Small intestine (tissue), 16 donors: ENCODE results near the gene PIGZ. TPM values are rescaled to one million over a fixed set of nuclear protein-coding genes. Genes with fewer than 3 reads are reported as not detected.
A peak's percentile ranks its signal among the peaks of the same experiment; 100 is the strongest.

ENCODE experiments used
- DNase-seq, 2 donors: peaks; one replicate each; pipeline versions ENCODE4 v3.0.0 to v3.0.0-alpha.2; 2013
- FAIRE-seq: peaks from 2 replicates; lab custom pipeline; 2012; peaks lifted over from hg19 to GRCh38; lab: Jason Lieb, UNC
- H3K27ac ChIP-seq, 3 donors: one replicate each; pipeline ENCODE4 v1.5.1; 2013; ENCODE audit warnings: low read length in 2 of 3, mild to moderate bottlenecking in 2 of 3, control low read depth in 1 of 3, inconsistent platforms in 1 of 3, low read depth in 1 of 3, moderate library complexity in 1 of 3
- H3K27me3 ChIP-seq, 3 donors: one replicate each; pipeline ENCODE4 v1.6.1; 2013; ENCODE audit warnings: low read length in 3 of 3, inconsistent platforms in 1 of 3; ENCODE audit not compliant: control insufficient read depth in 3 of 3, insufficient read depth in 3 of 3
- H3K36me3 ChIP-seq, 3 donors: one replicate each; pipeline ENCODE4 v1.6.1; 2013; ENCODE audit warnings: low read length in 3 of 3, inconsistent platforms in 1 of 3, low read depth in 1 of 3, mild to moderate bottlenecking in 1 of 3, moderate library complexity in 1 of 3; ENCODE audit not compliant: control insufficient read depth in 3 of 3, insufficient read depth in 2 of 3
- H3K4me1 ChIP-seq, 3 donors: one replicate each; pipeline ENCODE4 v1.6.1; 2013; ENCODE audit warnings: low read length in 2 of 3, inconsistent platforms in 1 of 3, low read depth in 1 of 3, mild to moderate bottlenecking in 1 of 3, moderate library complexity in 1 of 3; ENCODE audit not compliant: control insufficient read depth in 3 of 3, insufficient read depth in 2 of 3
- H3K4me3 ChIP-seq, 3 donors: one replicate each; pipeline ENCODE4 v1.5.1; 2013; ENCODE audit warnings: low read length in 3 of 3, control low read depth in 1 of 3, inconsistent platforms in 1 of 3, low read depth in 1 of 3, mild to moderate bottlenecking in 1 of 3, moderate library complexity in 1 of 3
- H3K9me3 ChIP-seq, 2 donors: one replicate each; pipeline ENCODE4 v1.6.1; 2013; ENCODE audit warnings: low read depth in 1 of 2, low read length in 1 of 2; ENCODE audit not compliant: control insufficient read depth in 2 of 2, insufficient read depth in 1 of 2
- WGBS, 3 donors: extraction: QIAGEN DNeasy Blood & Tissue Kit; methylation state at CpG; one replicate each; pipeline ENCODE4 v1.1.7; 2013; 5-methylcytosine and 5-hydroxymethylcytosine counted together
- long read RNA-seq, 10 donors: transcript quantifications; one replicate each; lab custom pipeline, GENCODE V29; 2026
- polyA plus RNA-seq, 4 donors: library from polyadenylated mRNA; stranded (reverse) in 3 of 4; unstranded in 1 of 4; fragments of 200-250 nt in 3 of 4; fragments of 120-200 nt in 1 of 4; gene quantifications; one replicate each; pipeline versions ENCODE4 v1.2.1 to v1.2.3, GENCODE V29; 2013
- donor health status: healthy with polysubstance abuse.
- donor health status: control.
- donor health status: control.
- donor health status: Bipolar disorder and iron deficiency.
- donor health status: healthy.

The PIGZ gene, protein sequence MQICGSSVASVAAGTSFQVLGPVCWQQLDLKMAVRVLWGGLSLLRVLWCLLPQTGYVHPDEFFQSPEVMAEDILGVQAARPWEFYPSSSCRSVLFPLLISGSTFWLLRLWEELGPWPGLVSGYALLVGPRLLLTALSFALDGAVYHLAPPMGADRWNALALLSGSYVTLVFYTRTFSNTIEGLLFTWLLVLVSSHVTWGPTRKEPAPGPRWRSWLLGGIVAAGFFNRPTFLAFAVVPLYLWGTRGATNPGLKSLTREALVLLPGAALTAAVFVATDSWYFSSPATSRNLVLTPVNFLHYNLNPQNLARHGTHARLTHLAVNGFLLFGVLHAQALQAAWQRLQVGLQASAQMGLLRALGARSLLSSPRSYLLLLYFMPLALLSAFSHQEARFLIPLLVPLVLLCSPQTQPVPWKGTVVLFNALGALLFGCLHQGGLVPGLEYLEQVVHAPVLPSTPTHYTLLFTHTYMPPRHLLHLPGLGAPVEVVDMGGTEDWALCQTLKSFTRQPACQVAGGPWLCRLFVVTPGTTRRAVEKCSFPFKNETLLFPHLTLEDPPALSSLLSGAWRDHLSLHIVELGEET
- polyA plus RNA-seq: 10 to 100 TPM in 1 of 4 donors, 1 to 10 TPM in 3; 1.1 to 78.4 (median 2.9) TPM
- long read RNA-seq, donor 1: 0 reads
- long read RNA-seq, donor 2, partial matches to known transcripts: 0 of 6 reads
- long read RNA-seq, donor 2, other reads (novel, unspliced or antisense): 0 of 6 reads
- long read RNA-seq, donor 3, transcript PIGZ-202 (3 exons, 2,701 nt): major isoform, 7 of 10 reads
- long read RNA-seq, donor 3, partial matches to known transcripts: 0 of 10 reads
- long read RNA-seq, donor 3, other reads (novel, unspliced or antisense): 0 of 10 reads
- long read RNA-seq, donor 4, partial matches to known transcripts: 0 of 1 reads
- long read RNA-seq, donor 4, other reads (novel, unspliced or antisense): 0 of 1 reads
- long read RNA-seq, donor 5, partial matches to known transcripts: 0 of 2 reads
- long read RNA-seq, donor 5, other reads (novel, unspliced or antisense): 0 of 2 reads
- long read RNA-seq, donor 6, transcript PIGZ-201 (2 exons, 868 nt): major isoform, 11 of 12 reads
- long read RNA-seq, donor 6, partial matches to known transcripts: 0 of 12 reads
- long read RNA-seq, donor 6, other reads (novel, unspliced or antisense): 0 of 12 reads
- long read RNA-seq, donor 7: 0 reads
- long read RNA-seq, donor 8: 0 reads
- long read RNA-seq, donor 9, partial matches to known transcripts: 0 of 4 reads
- long read RNA-seq, donor 9, other reads (novel, unspliced or antisense): 0 of 4 reads
- long read RNA-seq, donor 10, transcript PIGZ-201 (2 exons, 868 nt): major isoform, 11 of 14 reads
- long read RNA-seq, donor 10, partial matches to known transcripts: 0 of 14 reads
- long read RNA-seq, donor 10, other reads (novel, unspliced or antisense): 0 of 14 reads

DNA sequence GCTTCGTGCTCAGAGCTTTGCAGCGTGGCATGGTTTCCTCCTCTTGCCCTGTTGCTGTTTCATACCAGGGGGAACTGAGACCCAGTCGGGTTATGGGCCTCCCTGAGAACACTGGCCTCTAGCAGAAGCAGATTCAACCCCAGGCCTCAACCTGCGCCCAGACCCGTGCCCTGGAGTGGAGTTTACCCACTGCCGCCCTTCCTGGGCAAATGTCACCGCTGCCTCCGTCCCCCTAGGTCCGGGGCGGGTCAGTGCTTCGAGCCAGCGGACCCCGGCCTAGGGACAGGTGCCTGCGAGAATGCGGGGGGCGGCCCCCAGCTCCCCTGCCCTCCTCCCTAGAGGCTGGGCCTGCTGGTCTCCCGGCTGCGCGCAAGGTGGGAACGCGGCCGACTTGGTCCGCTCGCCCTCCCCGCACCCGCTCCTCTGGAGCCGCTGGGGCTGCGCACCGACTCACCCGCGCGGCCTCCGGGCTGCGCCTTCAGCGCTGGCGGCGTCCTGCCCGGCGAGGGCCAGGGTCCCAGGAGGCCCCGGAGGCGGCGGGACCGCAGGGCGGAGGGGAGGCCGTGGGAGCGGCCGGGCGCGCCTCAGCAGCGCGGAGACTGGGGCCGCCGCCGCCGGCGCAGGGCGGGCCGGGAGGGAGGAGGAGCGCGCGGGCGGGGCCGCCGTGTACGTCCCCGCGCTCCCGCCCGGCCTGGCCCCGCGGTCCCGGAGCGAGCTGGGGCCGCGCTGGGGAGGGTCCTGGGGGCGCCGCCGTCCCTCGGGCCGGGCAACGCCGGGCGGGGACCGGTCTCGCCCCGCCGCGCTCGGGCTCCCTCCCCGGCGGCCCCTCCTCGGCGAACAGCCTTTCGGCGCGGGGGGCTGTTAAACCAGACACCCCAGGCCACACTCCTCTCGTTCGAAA lies at the start of gene PIGZ:
Gene PIGZ, minus strand, starts transcription at position 601 of the 901 bp plus-strand sequence. CDS start 16,802 bp downstream, outside the sequence.
- Histone ChIP-seq H3K4me1 (peaks cover 0 to 24% (median 0%) of the 10 kb centered on the region in 3 donors), H3K36me3 (peaks cover 0 to 38% (median 0%) of the 10 kb centered on the region in 3 donors), H3K4me3 (peak within 1 kb of the TSS; percentile 71 to 84 (median 82)), H3K27me3 (peaks cover 0 to 17% (median 0%) of the 10 kb centered on the region in 3 donors), H3K27ac (peak within 1 kb of the TSS; percentile 39 to 76 (median 45)), H3K9me3 (peaks cover 0 to 55% of the 10 kb centered on the region in 2 donors)
- WGBS, 3 donors: 2 to 6% (median 3%) methylated on average over 45 to 98 of the region's 98 CpGs
- DNase-seq: peak; percentile 51 to 89
- FAIRE-seq: no peak

DNA sequence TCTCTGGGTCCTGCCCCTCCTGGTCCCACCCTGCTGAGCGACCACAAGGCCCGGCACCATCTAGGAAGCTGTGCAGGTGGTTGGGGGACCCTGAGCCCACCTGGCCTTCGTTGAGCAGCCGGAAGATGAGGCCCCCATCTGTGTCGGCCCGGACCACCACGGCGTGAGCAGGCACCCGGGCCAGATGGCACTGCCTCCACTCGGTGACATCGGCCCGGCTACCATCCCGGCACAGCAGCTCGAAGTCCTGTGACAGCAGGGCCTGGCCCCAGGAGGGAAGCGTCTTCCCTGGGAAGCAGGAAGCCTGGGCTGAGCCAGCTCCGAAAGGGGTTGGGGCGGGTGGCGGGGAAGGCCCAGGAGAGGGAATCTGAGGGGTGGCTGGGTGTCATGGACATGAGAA lies 48.4 kb upstream of the PIGZ start:
- Histone ChIP-seq H3K27ac (no peak overlapping the region), H3K4me3 (no peak overlapping the region), H3K4me1 (no peaks in the 10 kb centered on the region), H3K36me3 (peaks cover 0 to 58% (median 0%) of the 10 kb centered on the region in 3 donors), H3K27me3 (no peaks in the 10 kb centered on the region), H3K9me3 (no peaks in the 10 kb centered on the region)
- DNase-seq (no peak), FAIRE-seq (no peak)
- 96% methylated on average over 18 of the region's 18 CpGs for WGBS, 3 donors

DNA sequence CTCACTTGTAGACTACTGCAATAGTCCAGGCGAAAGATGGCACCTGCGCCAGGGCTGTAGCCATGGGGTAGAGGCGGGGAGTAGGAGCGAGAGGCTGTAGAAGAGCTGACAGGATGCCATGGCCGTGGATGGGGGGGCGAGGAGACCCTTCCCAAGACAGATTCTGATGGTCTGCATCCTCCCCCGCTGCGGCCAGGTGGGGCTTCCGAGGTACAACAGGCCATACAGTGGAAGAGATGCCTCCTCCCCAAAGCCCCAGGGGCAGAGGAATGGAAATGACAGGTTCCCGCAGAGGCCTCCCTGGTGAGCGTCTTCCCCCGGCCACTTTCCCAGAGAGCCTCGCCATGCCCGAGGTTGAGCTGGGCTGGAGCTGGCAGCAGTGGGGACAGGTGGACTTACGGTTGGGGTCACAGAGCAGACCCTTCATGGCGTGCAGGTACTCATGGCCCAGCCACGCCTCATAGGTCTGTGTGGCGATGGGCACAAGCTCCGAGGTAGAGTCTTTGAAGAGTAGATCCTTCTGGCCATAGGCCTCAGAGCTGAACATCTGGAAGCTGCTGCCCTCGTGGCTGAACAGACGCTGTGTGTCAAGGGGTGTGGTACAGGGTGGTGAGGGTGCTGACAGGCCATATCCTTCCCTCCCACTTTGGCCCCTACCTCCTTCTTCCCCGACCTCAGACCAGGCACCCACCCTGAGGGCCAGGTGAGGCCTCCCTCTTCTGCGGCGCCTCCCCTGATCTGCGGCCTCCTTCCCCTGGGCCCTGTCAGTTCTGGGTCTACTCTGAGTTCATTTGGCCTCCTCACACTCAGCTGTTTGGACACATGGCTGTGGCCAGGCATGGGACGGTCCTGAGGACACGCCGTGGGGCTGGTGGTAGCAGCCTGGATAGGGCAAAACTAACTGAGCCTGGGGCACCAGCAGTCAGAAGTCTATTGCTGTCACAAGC lies 47.4 kb upstream of the PIGZ start:
- no peak for FAIRE-seq

DNA sequence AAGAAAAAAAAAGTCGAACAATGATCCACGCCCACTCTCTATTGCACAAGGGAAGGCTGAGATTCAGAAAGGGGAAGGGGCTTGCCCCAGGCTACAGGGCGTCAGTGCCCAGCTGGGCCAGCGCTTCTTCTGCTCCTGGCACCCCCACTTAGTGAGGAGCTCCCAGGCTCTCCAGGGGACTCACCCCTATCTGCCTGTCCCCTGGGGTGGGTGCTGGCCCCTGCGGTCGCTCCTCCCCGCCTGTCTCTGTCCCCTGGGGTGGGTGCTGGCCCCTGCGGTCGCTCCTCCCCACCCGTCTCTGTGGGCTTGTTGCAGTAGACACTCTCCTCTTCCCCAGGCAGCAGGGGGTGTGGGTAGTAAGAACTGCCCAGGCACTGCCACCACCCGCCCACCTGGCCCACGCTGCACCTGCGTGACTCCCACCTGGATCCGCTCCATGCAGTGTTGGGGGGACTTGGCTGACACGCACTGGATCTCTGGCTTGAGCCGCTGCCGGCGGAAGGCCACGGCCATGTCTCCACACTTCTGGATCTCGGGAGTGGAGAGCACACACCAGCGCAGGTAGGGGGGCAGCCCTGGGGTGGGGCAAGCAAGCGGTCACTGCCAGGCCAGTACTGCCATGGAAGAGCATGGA lies 46.4 kb upstream of the PIGZ start:
- FAIRE-seq (no peak), DNase-seq (no peak)
- no peaks in the 10 kb centered on the region for H3K9me3 ChIP-seq
- 91 to 96% (median 95%) methylated on average over 22 of the region's 22 CpGs for WGBS, 3 donors
- H3K27me3 ChIP-seq: no peaks in the 10 kb centered on the region
- peaks cover 0 to 69% (median 0%) of the 10 kb centered on the region in 3 donors for H3K36me3 ChIP-seq
- H3K4me1 ChIP-seq: no peaks in the 10 kb centered on the region
- H3K4me3 ChIP-seq: no peak overlapping the region
- H3K27ac ChIP-seq: no peak overlapping the region

More for the DNA sequence above, 47.4 kb upstream of the PIGZ start:
- DNase-seq: no peak
- Histone ChIP-seq H3K27me3 (no peaks in the 10 kb centered on the region), H3K27ac (no peak overlapping the region), H3K9me3 (no peaks in the 10 kb centered on the region), H3K36me3 (peaks cover 0 to 61% (median 0%) of the 10 kb centered on the region in 3 donors), H3K4me1 (no peaks in the 10 kb centered on the region), H3K4me3 (no peak overlapping the region)
- WGBS, 3 donors: 90 to 95% (median 93%) methylated on average over 28 of the region's 28 CpGs

DNA sequence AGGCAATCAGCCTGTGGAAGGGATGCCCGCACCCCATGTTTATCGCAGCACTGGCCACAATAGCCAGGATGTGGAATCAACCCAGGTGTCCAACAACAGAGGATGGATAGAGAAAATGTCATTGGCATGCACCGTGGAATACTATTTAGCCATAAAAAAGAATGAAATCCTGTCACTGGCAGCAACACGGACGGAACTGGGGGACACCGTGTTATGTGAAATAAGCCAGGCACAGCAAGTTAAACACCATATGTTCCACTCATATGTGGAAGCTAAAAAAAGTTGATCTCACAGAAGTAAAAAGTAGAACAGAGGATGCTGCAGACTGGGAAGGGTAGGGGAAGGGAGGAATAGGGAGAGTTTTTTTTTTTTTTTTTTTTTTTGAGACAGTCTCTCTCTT lies 45.4 kb upstream of the PIGZ start:
- DNase-seq: no peak
- WGBS, 3 donors: 93 to 98% (median 95%) methylated on average over 6 of the region's 6 CpGs
- Histone ChIP-seq H3K9me3 (no peaks in the 10 kb centered on the region), H3K27ac (no peak overlapping the region), H3K36me3 (peaks cover 0 to 73% (median 0%) of the 10 kb centered on the region in 3 donors), H3K4me1 (no peaks in the 10 kb centered on the region), H3K4me3 (no peak overlapping the region), H3K27me3 (no peaks in the 10 kb centered on the region)
- FAIRE-seq: no peak

DNA sequence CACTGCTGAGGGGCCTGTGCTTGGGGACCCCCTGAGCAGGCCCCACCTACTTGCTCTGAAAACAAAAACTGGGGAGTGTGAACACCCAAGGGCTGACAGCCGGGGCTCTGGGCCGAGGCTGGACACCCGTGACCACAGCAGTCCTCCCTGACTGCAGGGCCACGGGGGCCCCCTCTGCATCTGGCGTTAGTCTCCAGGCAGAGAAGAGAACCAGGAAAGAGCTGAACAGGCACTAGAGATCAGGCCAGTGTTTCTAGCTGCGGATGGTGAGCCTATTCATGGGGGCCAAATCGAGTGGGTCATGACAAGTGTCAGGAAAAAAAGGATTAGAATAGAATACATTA lies 43.9 kb upstream of the PIGZ start:
- H3K36me3 ChIP-seq: peaks cover 0 to 85% (median 0%) of the 10 kb centered on the region in 3 donors
- FAIRE-seq (no peak), DNase-seq (no peak)
- H3K4me1 ChIP-seq: peaks cover 0 to 6% (median 0%) of the 10 kb centered on the region in 3 donors
- no peaks in the 10 kb centered on the region for H3K27me3 ChIP-seq
- 78 to 91% (median 82%) methylated on average over 7 of the region's 7 CpGs for WGBS, 3 donors
- no peaks in the 10 kb centered on the region for H3K9me3 ChIP-seq
- no peak overlapping the region for H3K27ac ChIP-seq
- no peak overlapping the region for H3K4me3 ChIP-seq
